ENCODE results near the gene ZFAND5. TPM values are rescaled to one million over a fixed set of nuclear protein-coding genes. Genes with fewer than 3 reads are reported as not detected.

ZFAND5 gene
- total RNA-seq, 1 donor from 2014 or later: 79.2 TPM

- no peak overlapping the region for H3K4me3 Mint-ChIP-seq
- peaks cover 11% of the 10 kb centered on the region for H3K4me1 Mint-ChIP-seq
- ATAC-seq (ENCODE audit: low read depth) (no peak), DNase-seq (no peak)
- H3K9me3 Mint-ChIP-seq: no peaks in the 10 kb centered on the region
- no peak for TF ChIP-seq CTCF (IDR thresholded peaks at IDR 0.05)
- no peak overlapping the region for H3K27ac Mint-ChIP-seq
- H3K36me3 Mint-ChIP-seq (ENCODE audit: low read depth): peaks cover 47% of the 10 kb centered on the region
- H3K27me3 Mint-ChIP-seq: no peaks in the 10 kb centered on the region
- intact Hi-C loops (cut with micrococcal nuclease): loop anchor here (2.0 kb wide), 2 partner anchors 13 to 19 kb away; partner anchors contain the start of gene ZFAND5
- ChIA-PET CTCF (no interaction called here), POLR2A (interaction anchor here (1.1 kb wide), 1 partner anchor 13 kb away, joined by 4 read pairs; the partner anchor contains the start of gene ZFAND5)
These were observed 13.2 kb downstream of the ZFAND5 start for GRCh38 chr9:72351538-72352453.

GRCh38 chr9:72349911-72350310, 15.1 kb downstream of the ZFAND5 start:
- ATAC-seq (ENCODE audit: low read depth): no peak
- CTCF ChIA-PET: no interaction called here
- no peaks in the 10 kb centered on the region for H3K27me3 Mint-ChIP-seq

GRCh38 chr9:72349240-72349639, 15.8 kb downstream of the ZFAND5 start:
- no peak for DNase-seq
- no peak for ATAC-seq (ENCODE audit: low read depth)
- Mint-ChIP-seq H3K27me3 (no peaks in the 10 kb centered on the region), H3K27ac (no peak overlapping the region), H3K36me3 (ENCODE audit: low read depth) (peaks cover 21% of the 10 kb centered on the region), H3K9me3 (no peaks in the 10 kb centered on the region), H3K4me1 (peaks cover 8% of the 10 kb centered on the region), H3K4me3 (no peak overlapping the region)
- TF ChIP-seq CTCF (IDR thresholded peaks at IDR 0.05): no peak
- intact Hi-C loops (cut with micrococcal nuclease): no loop called here
- POLR2A ChIA-PET: no interaction called here
- CTCF ChIA-PET: no interaction called here

More at GRCh38 chr9:72349911-72350310, 15.1 kb downstream of the ZFAND5 start:
- Mint-ChIP-seq H3K4me3 (no peak overlapping the region), H3K27ac (no peak overlapping the region), H3K9me3 (no peaks in the 10 kb centered on the region), H3K36me3 (ENCODE audit: low read depth) (peaks cover 28% of the 10 kb centered on the region), H3K4me1 (peaks cover 8% of the 10 kb centered on the region)
- intact Hi-C loops (cut with micrococcal nuclease): loop anchor here (2.0 kb wide), 2 partner anchors 15 to 17 kb away; partner anchors contain the start of gene ZFAND5
- POLR2A ChIA-PET: no interaction called here
- DNase-seq: no peak
- TF ChIP-seq CTCF (IDR thresholded peaks at IDR 0.05): no peak

- CTCF ChIA-PET: no interaction called here
These were observed 18.7 kb downstream of the ZFAND5 start for GRCh38 chr9:72346333-72346732.

More at GRCh38 chr9:72346333-72346732, 18.7 kb downstream of the ZFAND5 start:
- POLR2A ChIA-PET: no interaction called here
- Mint-ChIP-seq H3K4me1 (peaks cover 10% of the 10 kb centered on the region), H3K36me3 (ENCODE audit: low read depth) (peaks cover 2% of the 10 kb centered on the region), H3K4me3 (no peak overlapping the region), H3K27me3 (no peaks in the 10 kb centered on the region), H3K27ac (no peak overlapping the region), H3K9me3 (no peaks in the 10 kb centered on the region)
- intact Hi-C loops (cut with micrococcal nuclease): no loop called here
- DNase-seq: no peak
- TF ChIP-seq CTCF (IDR thresholded peaks at IDR 0.05): no peak
- no peak for ATAC-seq (ENCODE audit: low read depth)
